Stimulated activated CD8-positive, alpha-beta memory T cell treated with anti-CD3 and anti-CD28 coated beads, Interleukin-15, amount 100 ng/mL, for 4 hours (primary cell): Measurements from ENCODE around the gene PRPF31.

Experiments
- DNase-seq, 2 donors: peaks; one replicate each; pipeline ENCODE4 v3.0.0-alpha.2; 2020; ENCODE audit warnings: low read depth in 2 of 2

Gene PRPF31

DNA sequence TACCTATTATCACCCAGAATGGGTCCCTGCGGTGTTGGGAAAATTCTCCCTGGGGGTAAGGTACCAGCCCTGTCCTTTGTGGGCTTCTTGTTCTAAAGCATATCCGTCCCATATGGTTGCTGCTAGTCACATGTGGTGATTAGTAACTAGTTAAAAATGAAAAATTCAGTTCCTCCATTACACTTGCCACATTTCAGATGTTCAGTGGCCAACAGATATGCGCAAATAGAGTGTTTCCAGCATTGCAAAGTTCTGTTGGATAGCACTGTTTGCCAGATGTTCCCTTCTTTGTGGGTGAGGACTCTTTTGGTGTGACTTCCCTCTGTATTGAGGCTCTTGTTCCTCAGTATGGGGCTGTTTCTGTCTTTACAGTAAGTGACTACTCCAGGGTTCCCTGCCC lies 25.8 kb downstream of the PRPF31 start:
- no peak for DNase-seq

DNA sequence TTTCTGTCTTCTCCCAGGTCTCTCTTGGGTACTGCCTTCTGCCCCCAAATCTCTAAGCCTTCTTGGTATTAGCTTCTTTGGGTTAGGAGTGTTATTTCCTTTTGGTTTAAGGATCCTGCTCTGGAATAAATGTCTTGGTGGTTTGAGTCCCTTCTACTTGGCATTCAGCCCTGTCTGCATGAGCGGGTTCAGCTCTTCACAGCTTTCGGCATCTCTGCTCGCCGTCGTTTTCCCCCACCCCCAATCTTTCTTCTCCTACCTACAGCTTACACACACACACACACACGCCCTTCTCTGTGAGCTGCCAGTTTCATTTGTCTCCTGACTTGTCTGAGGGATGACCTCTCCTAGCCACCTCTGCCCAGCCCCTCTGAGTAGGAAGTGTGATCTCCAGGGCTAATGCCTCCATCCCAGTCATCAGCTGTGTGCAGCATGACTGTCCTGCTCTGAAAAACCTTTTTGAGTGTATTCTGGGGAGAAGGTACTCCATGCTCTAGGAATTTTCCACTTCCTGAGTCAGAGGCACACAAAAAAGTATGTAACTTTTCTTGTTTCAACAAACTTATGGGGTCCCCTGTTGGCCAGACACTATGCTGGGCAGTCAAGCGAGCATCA lies 26.7 kb downstream of the PRPF31 start:
- DNase-seq: no peak

DNA sequence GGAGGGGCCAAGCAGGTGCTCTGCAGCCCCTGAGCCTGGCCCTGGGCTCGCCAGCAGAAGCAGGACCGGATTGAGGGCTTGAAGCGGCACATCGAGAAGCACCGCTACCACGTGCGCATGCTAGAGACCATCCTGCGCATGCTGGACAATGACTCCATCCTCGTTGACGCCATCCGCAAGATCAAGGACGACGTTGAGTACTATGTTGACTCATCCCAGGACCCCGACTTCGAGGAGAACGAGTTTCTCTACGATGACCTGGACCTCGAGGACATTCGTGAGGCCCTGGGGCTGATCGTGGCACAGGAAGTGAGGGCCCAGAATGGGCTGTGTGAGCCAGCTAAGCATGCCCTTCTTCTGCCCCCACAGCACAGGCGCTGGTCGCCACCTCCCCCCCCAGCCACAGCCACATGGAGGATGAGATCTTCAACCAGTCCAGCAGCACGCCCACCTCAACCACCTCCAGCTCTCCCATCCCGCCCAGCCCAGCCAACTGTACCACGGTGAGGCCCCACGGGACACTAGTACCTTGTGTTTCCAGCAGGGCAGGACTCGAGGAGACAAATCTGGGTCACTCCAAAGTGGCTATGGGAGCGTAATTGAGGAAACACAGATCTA lies 30.1 kb downstream of the PRPF31 start:
- no peak for DNase-seq

DNA sequence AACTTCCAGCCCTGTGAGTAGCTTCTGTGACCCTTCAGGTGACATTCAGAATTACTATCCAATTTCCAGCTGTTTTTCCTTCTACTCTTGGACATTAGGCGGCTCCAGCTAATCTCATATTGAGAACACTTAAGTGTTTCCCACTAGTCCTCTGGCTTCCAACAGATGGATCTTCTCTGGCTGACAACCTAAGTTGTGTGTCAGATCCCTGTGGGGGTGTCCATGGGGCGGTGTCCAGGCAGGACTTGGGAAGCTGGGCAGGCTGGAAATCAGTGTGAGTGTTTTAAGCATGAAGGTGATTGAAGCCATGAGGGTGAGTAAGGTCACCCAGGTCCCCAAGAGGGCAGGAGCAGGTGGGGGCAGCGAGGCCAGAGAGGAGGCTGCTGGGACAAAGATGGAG lies 32.1 kb downstream of the PRPF31 start:
- no peak for DNase-seq

DNA sequence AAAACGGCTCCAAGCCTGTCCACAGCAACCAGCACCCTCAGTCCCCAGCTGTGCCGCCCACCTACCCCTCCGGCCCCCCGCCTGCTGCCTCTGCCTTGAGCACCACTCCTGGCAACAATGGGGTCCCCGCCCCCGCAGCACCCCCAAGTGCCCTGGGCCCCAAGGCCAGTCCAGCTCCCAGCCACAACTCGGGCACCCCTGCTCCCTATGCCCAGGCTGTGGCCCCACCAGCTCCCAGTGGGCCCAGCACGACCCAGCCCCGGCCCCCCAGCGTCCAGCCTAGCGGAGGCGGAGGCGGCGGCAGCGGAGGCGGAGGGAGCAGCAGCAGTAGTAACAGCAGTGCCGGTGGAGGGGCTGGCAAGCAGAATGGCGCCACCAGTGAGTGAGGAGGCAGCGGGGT lies 32.6 kb downstream of the PRPF31 start:
- no peak for DNase-seq

DNA sequence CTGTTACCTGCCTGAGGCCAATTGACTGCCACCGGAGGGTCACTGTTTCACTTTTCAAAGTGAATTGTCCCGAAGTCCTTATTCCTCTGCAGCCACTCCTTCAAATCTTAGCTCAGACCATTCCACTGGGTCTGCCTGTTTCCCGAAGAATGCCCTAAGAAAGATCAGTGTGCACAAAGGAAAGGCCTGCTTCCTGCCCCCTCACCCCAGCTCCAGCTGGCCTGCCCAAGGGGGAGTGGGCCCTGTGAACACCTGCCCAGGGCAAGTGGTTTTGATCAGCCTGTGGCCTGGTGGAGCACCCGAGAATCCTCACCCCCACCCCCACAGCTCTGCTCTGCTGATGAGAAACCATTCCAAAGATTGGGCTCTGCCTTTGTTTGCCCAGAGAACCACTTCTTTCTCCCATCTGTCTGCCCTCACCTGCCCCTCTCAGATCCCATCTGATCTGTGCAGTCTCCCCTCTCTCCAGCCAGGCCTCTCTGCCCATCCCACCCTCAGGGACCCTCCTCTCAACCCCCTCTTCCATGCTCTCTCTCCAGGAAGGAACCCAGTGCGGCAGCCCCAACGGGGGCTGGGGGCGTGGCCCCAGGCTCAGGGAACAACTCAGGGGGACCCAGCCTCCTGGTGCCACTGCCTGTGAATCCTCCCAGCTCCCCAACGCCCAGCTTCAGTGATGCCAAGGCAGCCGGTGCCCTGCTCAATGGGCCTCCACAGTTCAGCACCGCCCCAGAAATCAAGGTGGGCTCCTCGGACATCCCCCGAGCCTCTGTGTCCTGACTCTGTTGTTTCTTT lies 33.7 kb downstream of the PRPF31 start:
- DNase-seq: no peak

DNA sequence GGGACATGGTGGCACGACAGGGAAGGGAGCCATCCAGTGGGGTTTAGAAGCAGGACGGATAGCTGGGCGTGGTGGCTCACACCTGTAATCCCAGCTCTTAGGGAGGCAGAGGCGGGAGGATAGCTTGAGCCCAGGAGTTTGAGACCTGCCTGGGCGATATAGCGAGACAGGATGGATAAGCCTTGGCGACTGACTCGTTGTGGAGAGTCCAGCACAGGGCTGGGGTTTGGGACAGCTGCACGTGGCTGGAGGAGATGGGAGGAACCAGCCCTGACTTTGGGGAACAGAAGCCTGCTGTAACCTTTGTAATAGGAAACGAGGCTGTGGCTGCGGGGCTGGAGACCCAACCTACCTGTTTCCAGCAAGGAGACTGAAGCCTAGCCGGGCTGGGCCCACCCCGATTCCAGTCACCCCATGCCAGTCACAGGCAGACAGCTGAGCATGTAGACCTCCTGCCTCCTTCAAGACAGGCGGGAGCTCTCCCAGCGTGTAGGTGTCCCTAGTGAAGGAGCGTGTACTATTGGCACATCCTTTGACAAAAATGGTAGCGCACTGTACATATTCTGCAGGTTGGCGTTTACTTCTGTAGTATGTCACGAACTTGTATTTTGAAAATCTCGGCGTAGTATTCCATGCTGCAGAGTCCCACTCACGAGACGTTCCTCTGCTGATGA lies 35.9 kb downstream of the PRPF31 start:
- no peak for DNase-seq

DNA sequence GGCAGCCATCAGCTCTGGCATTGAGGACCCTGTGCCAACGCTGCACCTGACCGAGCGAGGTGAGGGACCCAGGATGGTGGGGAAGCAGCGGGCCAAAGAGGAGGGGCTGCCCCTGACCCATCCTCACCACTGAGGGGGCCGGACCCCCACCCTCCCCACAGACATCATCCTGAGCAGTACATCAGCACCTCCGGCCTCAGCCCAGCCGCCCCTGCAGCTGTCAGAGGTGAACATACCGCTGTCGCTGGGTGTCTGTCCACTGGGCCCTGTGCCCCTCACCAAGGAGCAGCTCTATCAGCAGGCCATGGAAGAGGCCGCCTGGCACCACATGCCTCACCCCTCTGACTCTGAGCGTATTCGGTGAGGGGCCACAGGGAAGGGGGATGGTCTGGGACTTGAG lies 36.7 kb downstream of the PRPF31 start:
- no peak for DNase-seq

DNA sequence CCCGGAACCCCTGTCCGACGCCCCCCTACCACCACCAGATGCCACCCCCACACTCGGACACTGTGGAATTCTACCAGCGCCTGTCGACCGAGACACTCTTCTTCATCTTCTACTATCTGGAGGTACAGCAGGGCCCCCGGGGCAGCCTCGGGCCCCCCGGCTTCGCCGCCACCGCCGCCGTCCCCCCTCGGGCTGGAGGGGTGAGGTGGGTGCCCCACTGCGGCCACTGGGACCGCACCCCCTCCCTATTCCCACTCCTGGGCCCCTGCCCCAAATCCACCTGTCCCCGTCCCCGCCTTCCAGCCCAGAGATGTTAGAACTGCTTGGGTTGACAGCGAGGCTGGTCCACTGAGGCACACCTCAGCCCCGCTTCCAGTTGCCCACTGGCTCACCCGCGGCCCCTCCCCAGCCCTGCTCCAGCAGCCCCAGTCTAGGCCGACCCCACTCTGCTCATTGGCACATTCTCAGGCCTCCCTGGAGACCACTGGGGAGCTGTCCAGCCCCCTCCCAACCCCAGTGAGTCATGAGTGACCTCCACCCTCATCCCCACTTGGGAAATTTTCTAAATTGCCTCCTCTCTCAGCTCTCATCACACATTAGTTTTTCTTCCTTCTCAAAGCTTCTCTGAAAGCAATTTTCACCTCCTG lies 37.4 kb downstream of the PRPF31 start:
- no peak for DNase-seq

DNA sequence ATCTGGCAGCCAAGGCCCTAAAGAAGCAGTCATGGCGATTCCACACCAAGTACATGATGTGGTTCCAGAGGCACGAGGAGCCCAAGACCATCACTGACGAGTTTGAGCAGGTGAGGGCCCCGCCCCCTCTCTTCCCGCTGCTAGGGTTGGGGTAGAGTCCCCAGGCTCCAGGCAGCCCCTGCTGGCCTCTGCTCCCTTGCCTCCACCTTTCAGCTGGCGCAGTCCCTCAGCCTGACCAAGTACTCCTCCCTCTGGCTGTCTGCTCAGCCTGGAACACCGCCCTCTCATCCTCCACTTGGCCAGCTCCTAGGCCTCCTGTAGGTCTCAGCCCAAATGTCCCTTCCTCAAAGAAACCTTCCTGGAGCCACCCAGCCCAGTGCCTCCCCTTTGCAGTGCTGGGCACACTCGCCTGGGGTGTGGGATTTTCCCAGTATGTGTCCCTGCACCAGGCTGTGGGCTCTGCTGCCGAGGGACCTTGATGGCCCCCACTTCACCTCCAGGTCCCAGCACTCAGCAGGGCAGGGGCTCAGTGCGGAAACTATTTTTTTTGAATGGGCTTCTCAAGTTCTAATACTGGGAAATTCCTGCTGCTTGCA lies 38.3 kb downstream of the PRPF31 start:
- no peak for DNase-seq

DNA sequence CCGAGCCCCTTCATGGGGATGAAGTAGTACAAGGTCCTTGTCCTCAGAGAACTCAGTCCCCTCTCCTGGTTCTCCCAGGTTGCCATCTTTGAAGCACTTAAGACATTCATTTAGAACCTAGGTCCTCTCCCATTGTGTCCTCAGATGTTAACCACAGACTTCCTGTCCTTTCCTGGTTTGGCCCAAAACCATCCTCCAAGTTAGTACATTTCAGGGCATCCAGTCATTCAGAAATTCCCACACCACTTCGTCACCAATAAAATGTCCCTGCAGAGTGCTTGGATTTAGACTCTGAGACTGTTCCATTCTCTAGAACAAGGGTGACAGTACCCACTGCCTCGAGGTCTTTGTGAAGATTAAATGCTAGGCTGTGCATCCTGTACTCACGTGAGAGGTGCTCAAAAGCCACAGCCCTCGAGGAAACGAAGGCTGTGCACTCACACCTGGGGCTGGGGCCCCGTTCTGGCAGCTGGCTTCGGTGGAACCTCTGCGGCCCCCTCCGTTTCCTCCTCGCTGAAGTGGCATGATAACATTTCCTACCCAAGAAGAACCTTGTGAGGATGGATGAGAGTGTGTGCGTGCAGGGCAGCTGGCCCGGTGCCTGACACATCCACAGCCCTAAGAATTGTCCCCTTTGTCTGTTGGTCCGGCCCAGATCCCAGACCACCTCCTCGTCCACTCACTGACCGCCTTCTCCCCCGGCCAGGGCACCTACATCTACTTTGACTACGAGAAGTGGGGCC lies 39.2 kb downstream of the PRPF31 start:
- DNase-seq: no peak

DNA sequence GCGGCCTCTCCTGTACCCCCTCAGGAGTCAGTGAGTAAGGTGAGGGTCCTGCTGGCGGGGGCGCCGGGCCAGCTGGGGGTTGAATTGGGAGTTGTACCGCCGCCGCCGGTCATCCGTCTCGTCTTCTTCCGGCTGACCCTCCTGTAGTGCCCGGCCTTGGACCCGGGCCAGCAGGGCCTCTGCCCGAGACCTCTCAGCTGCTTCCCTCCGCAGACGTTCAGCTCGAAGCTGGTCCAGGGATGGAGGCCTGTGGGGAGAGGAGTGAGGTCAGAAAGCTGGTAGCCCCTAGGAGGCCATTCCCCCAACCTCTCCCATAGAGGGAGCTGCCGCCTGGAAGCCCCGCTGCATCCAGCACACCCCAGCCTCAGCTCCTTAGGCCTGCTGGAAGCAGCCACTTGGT lies 40.1 kb downstream of the PRPF31 start:
- DNase-seq: no peak

DNA sequence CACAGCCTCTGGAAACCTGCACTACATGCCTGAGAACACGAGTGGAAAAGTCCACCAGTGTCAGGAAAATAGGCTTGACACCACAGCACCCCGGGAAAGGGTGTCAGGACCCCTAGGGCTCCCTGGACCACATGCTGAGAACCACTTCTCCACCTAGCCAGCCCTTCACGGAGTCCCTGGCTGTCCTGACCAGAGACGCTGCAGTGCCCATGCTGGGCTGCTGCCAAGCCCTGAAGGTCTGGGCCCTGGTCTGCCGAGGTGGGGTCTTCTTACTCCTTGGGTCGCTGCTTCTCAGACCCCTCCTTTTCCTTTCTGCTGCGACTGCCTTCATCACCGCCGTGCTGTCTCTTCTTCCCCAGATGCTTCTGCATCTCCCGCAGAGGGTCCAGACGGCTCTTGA lies 40.9 kb downstream of the PRPF31 start:
- DNase-seq: no peak

DNA sequence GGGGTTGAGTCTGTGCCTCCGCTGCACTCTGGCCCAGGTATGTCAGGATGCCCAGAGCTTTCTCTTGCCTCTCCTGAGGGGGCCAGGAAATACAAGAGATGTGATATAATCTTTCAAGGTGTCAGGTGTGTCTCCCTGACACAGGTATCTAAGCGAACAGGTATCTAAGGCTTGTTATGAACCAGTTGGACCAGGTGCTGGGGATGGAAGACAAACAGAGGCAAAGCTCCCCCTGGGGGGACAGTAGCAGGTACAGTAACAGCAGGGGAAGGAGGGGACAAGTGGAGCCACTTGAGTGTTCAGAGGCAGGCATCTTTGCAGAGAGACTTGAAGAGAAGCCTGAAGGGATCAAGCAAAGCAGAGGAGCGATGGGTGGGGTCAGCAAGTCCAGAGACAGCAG lies 41.4 kb downstream of the PRPF31 start:
- DNase-seq: no peak

DNA sequence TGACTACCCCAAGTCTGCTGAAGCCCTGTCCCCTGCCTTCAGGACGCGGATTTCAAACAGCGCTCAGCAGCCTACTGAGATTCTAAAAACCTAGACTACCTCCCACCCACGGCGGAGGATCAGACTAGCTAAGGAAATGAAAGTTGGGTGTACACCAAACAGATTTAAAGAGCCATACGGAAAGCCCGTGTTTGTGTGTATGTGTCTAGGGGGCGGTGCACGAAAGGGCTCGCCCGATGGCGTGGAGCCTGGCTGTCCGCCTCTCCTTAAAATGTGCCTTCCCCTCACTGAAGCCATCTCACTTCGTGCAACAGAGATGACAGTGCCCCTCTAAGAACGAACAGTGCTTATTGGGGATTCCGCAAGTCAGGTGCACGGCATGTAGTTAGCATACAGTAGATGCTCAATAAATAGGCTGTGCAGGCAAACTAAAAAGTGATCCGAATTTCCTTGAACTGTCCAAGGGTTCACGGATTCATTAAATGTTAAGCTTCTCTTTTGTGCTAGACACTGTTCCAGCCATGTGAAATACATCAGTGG lies 43.3 kb downstream of the PRPF31 start:
- DNase-seq: no peak

DNA sequence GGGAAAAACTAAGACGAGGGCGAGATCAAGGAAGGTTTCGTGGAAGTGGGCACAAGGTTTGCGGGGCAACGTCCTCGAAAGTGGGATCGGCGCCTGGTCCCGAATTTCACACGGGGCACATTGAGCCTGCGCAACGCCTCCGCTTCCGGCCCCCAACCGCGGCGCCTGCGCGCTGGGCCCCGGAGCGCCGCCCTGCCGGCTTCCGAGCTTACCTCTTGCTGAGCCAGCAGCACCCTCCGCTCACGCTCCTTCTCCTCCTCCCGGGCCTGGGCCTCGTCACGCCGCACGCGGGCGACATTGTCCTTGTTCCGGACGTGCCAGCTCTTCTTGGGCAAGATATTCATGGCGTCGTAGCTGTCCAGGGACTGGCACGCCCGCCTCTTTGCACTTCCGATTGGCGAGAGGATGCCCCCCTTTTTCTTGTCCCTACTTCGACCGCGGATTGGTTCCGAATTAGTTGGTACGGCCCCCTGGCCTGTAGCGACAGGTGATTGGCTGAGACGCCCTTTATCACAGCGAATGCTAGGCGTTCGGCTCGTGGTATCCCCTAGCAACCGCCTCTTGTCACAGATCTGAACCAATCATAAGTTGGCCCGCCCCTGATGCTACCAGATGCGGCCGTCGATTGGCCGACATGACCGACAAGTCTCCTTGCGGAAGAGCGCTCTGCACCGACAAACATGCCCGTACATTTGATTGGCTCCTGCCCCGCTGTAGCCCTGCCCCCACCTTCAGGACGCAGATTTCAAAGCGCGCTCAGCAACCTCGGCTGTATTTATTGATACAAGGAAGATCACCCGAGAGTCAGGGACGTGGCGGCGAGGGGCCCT lies 44.0 kb downstream of the PRPF31 start, which contains the start of gene LENG1:
Gene LENG1 (minus strand): TSS at position 370 of the 830 bp plus-strand sequence. CDS start 26 bp downstream, at position 344.
- peak; percentile 95 to 100 for DNase-seq

DNA sequence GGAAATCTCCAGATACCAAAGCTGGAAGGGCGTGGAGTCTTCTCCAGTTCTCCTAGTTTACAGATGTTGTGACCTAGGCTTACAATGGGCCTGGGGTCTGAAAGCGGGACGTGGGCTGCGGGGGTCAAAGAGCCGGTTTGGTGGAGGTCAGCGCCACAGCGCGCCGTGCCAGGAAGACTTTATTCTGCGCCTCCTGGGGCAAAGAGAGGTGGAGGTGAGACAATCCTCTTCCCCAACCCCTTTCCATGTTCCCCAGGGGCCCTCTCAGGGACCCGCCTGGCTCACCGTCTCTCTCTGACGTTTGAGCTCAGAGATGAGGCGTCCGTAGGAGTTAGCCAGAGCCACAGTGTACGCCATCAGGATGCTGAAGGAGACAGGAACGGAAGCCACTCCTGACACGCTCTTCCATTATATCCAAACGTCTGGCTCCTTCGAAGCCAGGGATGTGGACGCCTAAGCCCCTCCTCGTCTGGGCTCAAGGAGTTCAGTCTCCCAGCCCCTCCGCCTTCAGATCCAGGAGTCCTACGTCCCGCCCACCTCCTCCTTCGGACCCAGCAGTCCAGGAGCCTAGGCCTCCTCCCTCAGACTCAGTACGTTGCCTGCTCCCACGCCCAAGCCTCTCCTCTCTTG lies 44.7 kb downstream of the PRPF31 start:
- no peak for DNase-seq

DNA sequence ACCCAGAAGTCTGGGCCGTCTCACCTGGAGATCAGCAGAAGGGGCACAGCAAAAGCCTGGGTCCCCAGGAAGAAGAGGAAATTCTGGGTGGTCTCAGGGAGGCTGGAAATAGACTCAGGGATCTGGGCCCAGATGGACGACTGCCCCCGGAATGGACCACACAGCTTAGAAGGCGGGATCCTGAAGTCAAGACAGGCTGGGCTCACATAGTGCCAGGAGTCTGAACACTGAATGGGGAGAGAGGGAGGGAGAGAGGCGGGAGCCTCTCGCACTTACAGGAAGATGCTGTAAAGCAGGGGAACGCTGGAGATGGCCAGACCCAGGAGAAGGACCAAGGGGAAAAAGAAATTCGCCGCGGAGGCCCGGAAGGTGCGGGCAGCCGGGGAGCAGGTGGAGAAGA lies 45.3 kb downstream of the PRPF31 start:
- no peak for DNase-seq

DNA sequence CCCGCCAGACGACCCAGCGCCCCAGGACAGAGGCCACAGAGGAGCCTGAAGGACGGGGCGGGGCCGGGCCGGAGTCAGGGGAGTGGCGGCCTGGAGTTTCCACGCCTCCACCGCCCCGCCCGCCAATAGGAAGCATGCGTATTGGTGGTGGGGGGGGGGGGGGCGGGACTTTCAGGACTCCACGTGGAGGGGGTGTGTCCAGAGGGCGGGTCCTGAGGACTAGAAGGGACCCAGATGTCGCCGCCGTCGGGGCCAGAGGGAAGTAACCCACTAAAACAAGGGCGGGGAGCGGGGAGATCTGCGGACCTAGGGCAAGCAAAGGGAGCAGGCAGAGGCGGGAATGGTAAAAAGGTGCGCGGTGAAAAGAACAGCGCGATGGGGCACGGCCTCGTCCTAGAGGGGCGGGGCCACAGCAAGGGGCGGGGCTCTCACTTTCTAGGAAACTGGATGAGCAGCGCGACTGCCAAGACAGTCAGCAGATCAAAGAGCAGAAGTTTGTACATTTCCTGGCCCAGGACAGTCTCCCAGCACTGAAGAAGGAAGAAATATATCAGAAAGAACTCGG lies 46.8 kb downstream of the PRPF31 start:
- peak; percentile 61 to 64 for DNase-seq
